NK-92 (cell line): ENCODE measurements around the gene AFF3.

ENCODE experiments used
- DNase-seq: peaks from one replicate; lab custom pipeline; 2025; ENCODE audit not compliant: unreplicated experiment; lab: John Stamatoyannopoulos, UW

AFF3 gene

DNA sequence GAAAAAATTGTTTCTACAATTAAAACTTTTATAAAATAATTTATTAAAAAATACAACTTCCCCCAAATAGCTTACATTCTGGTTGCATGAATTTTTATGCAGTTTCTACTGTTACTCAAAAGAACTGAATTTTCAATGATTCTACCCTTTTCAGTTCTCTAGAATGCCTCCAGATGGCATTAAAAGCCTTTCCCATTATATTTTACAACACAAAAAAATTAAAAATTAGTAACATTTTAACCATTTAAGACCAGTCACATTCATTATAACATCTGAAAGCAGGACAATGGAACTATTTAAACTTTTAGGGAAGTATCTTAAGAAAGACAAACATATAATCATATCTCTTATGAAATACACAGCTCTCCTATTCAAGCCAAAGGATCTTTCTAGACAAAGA is 416.6 kb downstream of the AFF3 start:
- DNase-seq, result no peak

GRCh38 chr2:99722476-99722875 is 419.9 kb downstream of the AFF3 start:
- DNase-seq, result no peak

GRCh38 chr2:99719102-99719501 is 423.3 kb downstream of the AFF3 start:
- no peak for DNase-seq

DNA sequence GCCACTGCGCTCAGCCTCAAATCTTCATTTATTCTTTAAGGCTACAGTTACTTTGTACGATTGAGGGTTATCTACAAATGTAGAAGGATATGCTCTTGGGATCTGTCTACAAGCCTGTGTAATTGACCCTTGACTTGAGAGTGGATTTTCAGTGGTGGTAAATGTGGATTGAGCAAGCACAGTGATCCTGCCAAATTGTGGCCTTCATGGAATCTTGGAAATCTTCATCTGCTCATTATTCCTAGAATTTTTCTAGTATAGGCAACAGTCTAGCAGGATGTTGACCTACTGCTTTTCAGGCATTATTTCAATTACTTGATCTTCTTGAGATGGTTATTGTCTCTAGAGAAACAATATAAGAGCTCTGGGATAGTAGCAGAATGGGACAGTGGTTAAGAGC is 426.4 kb downstream of the AFF3 start:
- DNase-seq, result no peak

DNA sequence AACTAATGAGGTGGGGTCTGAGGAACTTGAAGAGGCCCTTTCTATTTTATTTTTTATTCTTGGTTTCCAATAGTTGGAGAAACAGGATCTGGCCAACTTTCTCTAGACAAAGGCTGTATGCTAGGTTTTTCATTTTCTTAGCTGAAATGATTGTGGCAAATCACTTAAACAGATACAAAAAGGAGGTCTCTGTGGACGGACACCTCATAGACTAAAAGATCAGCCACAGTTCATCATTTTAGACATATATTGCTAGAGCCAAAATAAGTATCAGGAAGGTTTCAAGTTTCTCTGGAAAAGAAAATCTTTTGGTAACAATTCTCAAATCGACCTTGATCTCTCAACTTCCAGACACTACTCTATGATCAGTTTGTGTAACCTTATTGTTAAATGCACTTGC is 428.0 kb downstream of the AFF3 start:
- no peak for DNase-seq

GRCh38 chr2:99711144-99711543 is 431.2 kb downstream of the AFF3 start:
- no peak for DNase-seq

GRCh38 chr2:99710721-99711120 is 431.7 kb downstream of the AFF3 start:
- no peak for DNase-seq

DNA sequence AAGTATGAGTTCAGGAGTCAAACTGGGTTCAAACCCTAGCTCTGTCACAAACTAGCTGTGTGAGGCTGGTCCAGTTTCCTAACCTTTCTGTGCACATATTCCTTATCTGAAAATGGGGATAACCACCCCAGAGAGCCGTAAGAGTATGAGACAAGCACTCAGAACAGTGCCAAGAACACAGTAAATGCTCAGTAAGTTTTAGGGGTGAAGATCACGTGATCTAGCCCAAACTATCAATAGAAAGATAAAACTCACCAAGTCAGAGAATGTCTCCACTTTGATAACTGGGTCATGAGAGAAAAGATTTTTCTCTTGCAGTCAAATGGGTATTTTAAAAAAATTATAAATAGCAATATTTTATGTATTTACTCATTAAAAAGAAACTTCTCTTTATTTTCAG is 433.2 kb downstream of the AFF3 start:
- no peak for DNase-seq

DNA sequence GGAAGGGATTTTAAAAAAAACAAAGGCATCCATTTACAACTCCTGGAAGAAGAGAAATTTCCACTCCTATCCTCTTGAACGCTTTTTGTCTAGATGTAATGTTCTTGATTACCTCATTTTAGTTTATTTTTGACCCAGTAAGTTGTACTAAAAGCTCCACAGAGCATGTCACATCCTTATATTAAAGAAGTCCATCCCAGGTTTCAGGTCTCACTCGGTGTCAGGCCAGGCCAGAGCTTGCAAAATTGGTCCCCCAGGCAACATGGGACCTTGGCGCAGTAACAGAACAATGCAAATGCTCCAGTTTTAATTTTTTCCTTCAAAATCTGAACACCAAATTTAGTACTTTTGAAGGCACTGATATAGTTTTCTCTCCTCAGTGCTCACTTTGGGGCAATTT is 434.2 kb downstream of the AFF3 start:
- no peak for DNase-seq

DNA sequence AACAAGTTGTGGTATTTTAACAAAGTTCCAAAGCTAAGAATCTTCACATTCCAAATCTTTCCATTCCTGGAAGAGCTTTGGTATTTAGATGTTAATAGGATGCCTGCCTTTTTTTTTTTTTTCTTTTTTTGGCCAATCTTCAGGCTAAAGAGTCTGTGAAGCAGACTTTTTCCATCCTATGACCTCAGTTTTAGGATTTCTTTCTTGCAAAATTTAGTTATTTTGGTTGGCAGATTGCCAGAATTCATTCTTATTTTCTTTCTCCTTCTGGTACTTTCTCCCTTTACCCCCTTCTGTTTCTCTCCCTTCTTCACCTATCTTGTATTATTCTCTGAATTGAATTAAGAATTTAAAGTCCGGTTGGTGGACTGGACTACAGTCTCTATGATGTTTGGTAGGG is 434.8 kb downstream of the AFF3 start:
- DNase-seq, result no peak

- DNase-seq, result no peak
These were observed 435.7 kb downstream of the AFF3 start for GRCh38 chr2:99706735-99707134.

- DNase-seq, result no peak
These were observed 440.9 kb downstream of the AFF3 start for GRCh38 chr2:99701503-99701902.

DNA sequence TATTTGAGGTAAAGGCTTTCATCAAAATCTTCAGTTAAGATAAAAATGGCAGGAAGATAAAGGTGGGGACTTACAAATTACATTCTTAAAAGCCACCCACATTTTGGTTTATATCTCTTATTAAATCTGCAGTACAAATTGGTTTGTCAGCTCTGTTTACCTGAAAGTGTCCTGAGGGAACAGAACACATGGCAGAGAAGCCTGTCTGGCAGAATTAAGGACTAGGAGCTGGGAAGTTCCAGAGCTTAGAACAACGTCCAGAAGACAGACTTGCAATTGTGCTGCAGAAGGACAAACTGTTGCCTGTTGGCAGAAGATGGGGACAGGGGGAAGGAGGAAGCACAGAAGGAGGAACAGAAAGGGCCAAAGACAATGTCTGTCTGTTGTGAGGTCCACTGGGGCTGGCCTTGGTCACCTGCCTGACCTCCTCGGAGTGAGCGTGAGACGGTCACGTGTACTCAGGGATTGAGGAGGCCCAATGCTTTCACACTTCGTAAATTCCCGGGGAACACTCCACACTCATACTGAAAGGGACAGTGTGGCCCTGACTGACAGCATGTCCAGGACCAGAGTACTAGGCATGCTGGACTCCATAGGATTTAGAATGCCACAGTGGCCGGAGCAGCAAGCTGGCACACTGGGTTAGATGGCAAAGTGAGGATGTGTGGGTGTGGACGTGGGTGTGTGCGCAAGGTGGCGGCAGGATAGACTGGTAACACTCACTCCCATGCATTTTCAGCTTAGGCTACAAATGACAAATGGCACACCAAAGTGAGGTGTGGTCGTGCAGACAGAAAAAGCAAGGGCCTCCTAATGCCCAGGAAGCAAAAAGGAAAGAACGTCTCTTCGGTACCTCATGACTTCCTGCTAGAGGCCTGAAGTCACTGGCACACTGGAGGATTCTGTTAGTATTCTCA is 441.6 kb downstream of the AFF3 start:
- DNase-seq, result no peak

GRCh38 chr2:99698896-99699295 is 443.5 kb downstream of the AFF3 start:
- no peak for DNase-seq

DNA sequence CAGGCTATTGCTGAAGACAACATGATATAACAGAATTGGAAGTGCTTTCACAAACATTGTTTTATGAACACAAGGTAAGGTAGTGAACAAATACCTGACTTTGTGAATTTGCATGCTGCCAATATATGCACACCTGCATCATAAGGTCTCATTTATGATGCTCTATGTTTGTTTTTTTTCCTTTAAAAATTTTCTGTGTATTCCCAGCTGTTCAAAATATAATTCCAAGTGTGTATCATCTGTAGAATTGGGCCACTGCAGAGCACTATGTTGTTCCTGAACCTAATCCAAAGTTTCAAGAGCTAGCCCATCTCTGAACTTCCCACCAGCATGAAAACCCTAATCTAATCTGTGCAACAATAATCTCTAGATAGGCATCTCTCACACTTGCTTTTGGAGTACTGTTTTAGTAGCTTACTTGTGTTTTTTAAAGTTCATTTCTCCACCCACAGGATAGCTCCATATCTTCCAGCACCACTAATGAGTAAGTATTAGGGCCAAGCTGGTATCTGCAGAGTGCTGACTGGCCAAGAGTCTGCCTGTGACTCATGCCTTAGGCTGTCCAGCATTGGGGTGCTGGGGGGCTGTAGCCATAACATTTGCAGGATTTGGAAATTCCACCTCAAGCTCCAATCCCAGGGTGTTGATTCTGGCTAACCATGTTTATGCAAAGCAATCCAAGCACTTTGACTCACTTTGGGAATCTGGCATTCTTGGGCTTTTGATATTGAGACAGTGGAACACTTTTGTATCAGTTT is 444.4 kb downstream of the AFF3 start:
- DNase-seq, result no peak

DNA sequence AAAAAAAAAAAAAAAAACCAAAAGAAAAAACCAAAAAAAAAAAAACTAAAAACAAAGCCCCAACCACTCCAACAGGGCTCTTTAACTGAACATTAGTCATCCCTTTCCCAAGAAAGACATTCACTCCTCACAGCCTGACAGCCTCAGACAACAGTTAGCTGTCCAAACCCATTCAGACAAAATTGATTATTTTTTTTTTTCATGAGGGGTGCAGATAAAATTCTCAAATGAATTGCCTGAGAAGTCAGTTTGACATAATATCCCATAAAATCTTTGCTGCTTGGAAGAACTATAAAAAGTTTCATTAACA is 446.5 kb downstream of the AFF3 start:
- no peak for DNase-seq

DNA sequence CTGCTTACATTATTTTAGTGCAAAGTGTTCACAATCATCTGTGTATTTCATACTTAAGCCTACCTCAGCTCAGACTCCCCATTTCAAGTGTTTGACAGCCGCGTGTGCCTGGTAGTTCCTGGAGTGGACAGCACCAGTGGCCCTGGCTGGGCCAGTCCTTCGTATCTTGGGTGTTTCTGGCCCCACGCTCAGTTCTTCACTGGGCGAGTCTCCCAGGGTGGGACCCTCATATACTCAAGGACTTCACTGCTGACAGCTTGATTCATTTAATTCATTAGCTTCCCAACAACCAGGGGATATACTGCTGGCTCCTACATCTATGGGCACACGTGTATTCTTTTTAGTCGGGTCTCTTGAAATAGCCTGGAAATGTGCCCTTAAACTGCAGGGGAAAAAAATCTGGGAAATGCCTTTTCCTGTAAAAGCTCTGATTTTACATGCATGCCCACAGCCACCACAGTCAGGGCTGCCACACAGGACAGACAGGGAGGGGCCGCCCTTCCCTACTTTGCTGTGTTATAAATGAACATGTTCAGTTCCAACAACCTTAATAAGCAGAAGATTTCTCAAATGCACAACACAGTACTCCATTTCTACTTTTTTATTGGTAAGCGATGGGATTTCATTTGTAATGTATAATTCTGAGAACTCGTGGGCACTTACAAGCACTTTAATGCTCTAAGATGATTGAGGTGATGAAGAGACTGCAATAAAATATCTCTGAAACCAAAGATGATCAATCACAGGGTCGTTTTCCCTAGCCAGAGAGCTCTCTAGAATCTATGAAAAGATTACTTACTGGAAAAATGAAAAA is 447.1 kb downstream of the AFF3 start:
- DNase-seq, result no peak

GRCh38 chr2:99694331-99694730 is 448.1 kb downstream of the AFF3 start:
- no peak for DNase-seq

- DNase-seq, result no peak
These were observed 449.6 kb downstream of the AFF3 start for GRCh38 chr2:99692785-99693184.

- no peak for DNase-seq
These were observed 450.5 kb downstream of the AFF3 start for GRCh38 chr2:99691926-99692325.

- no peak for DNase-seq
These were observed 453.1 kb downstream of the AFF3 start for GRCh38 chr2:99689145-99689742.
